ENCODE measurements around the gene NAALADL2.

Gene NAALADL2

GRCh38 chr3:175066617-175067415 lies 207.7 kb downstream of the NAALADL2 start:
- TF ChIP-seq TEAD4 (IDR thresholded peaks at IDR 0.05) (no peak), EP300 (IDR thresholded peaks at IDR 0.05; ENCODE audit: borderline replicate concordance) (no peak), FOXM1 (IDR thresholded peaks at IDR 0.05; ENCODE audit: borderline replicate concordance, low read depth) (no peak)

GRCh38 chr3:175068587-175068986 lies 209.5 kb downstream of the NAALADL2 start:
- no peak for TF ChIP-seq NFIC (IDR thresholded peaks at IDR 0.05)
- TF ChIP-seq FOXM1 (IDR thresholded peaks at IDR 0.05; ENCODE audit: borderline replicate concordance, low read depth): no peak
- TF ChIP-seq TCF12 (IDR thresholded peaks at IDR 0.05; ENCODE audit: low read depth): no peak
- TF ChIP-seq CREB1 (IDR thresholded peaks at IDR 0.05; ENCODE audit: low read depth): no peak
- TF ChIP-seq CEBPB (IDR thresholded peaks at IDR 0.05): no peak
- TF ChIP-seq RAD21 (IDR thresholded peaks at IDR 0.05; ENCODE audit: low read depth): no peak
- TF ChIP-seq TEAD4 (IDR thresholded peaks at IDR 0.05): no peak
- TF ChIP-seq ZBTB7A (IDR thresholded peaks at IDR 0.05; ENCODE audit: low read depth): no peak
- no peak for TF ChIP-seq REST (IDR thresholded peaks at IDR 0.05; ENCODE audit: low read depth)
- TF ChIP-seq YY1 (IDR thresholded peaks at IDR 0.05; ENCODE audit: low read depth): no peak
- TF ChIP-seq USF1 (IDR thresholded peaks at IDR 0.05): no peak
- no peak for TF ChIP-seq TAF1 (IDR thresholded peaks at IDR 0.05; ENCODE audit: low read depth)

GRCh38 chr3:175070946-175071345 lies 211.8 kb downstream of the NAALADL2 start:
- no peak for TF ChIP-seq TAF1 (IDR thresholded peaks at IDR 0.05; ENCODE audit: low read depth)
- no peak for TF ChIP-seq ZBTB7A (IDR thresholded peaks at IDR 0.05; ENCODE audit: low read depth)
- no peak for TF ChIP-seq MAX (IDR thresholded peaks at IDR 0.05)
- no peak for TF ChIP-seq USF1 (IDR thresholded peaks at IDR 0.05)
- no peak for TF ChIP-seq TCF12 (IDR thresholded peaks at IDR 0.05; ENCODE audit: low read depth)
- TF ChIP-seq EP300 (IDR thresholded peaks at IDR 0.05; ENCODE audit: borderline replicate concordance): no peak
- no peak for TF ChIP-seq RAD21 (IDR thresholded peaks at IDR 0.05; ENCODE audit: low read depth)
- TF ChIP-seq FOXM1 (IDR thresholded peaks at IDR 0.05; ENCODE audit: borderline replicate concordance, low read depth): no peak
- no peak for TF ChIP-seq TEAD4 (IDR thresholded peaks at IDR 0.05)
- TF ChIP-seq CREB1 (IDR thresholded peaks at IDR 0.05; ENCODE audit: low read depth): no peak
- no peak for TF ChIP-seq YY1 (IDR thresholded peaks at IDR 0.05; ENCODE audit: low read depth)
- TF ChIP-seq EGR1 (IDR thresholded peaks at IDR 0.05): no peak
- no peak for TF ChIP-seq REST (IDR thresholded peaks at IDR 0.05; ENCODE audit: low read depth)

- TF ChIP-seq TAF1 (IDR thresholded peaks at IDR 0.05; ENCODE audit: low read depth): no peak
- TF ChIP-seq RAD21 (IDR thresholded peaks at IDR 0.05; ENCODE audit: low read depth): no peak
- TF ChIP-seq ZBTB7A (IDR thresholded peaks at IDR 0.05; ENCODE audit: low read depth): no peak
- no peak for TF ChIP-seq CREB1 (IDR thresholded peaks at IDR 0.05; ENCODE audit: low read depth)
- no peak for TF ChIP-seq FOXM1 (IDR thresholded peaks at IDR 0.05; ENCODE audit: borderline replicate concordance, low read depth)
- TF ChIP-seq MAX (IDR thresholded peaks at IDR 0.05): no peak
- TF ChIP-seq EGR1 (IDR thresholded peaks at IDR 0.05): no peak
- TF ChIP-seq CEBPB (IDR thresholded peaks at IDR 0.05): no peak
- TF ChIP-seq USF1 (IDR thresholded peaks at IDR 0.05): no peak
- no peak for TF ChIP-seq REST (IDR thresholded peaks at IDR 0.05; ENCODE audit: low read depth)
- no peak for TF ChIP-seq TEAD4 (IDR thresholded peaks at IDR 0.05)
- no peak for TF ChIP-seq TCF12 (IDR thresholded peaks at IDR 0.05; ENCODE audit: low read depth)
- no peak for TF ChIP-seq YY1 (IDR thresholded peaks at IDR 0.05; ENCODE audit: low read depth)
- no peak for TF ChIP-seq NFIC (IDR thresholded peaks at IDR 0.05)
These were observed 214.2 kb downstream of the NAALADL2 start for GRCh38 chr3:175073219-175073905.
